HG02870 (cell line): Measurements from ENCODE around the gene FAM89A.

ENCODE experiments used
- ATAC-seq: cut with Tn5 transposase; IDR thresholded peaks from one replicate; pipeline ENCODE4 v1.9.1; 2021; ENCODE audit warnings: mild to moderate bottlenecking, moderate library complexity; ENCODE audit not compliant: unreplicated experiment

Gene FAM89A

DNA sequence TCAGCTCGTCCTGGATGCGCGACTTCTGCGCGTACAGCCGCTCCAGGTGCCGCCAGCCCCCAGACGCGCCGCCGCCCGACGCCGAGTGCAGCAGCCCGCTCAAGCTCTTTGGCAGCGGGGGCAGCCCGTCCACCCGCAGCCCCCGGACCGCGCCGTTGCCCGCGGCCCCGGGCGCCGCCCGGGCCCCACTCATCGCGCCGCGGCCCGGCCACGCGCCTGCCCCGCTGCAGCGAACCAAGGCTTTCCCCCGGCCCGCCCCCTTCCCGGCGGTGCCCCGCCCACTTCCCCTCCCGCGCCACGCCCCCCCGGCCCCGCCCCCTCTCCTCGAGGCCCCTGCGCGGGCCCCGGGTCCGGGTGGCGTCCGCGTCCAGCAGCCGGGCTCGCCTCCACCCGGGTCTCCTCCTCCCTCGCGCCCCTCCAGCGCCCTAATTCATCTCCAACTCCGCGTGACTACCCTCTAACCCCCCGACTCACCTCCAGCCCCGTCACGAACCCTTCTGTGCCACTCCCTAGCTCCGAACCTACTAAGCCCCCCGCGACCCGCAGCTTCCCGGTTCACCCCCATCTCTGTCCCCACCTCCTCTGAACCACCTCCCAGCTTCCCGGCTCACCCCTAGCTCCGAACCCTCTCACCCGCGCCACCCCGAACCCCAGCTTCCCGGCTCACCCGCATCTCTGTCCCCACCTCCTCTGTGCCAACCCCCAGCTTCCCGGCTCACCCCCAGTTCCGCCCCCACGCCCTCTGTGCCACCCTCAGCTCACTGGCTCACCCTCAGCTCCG lies at the start of gene FAM89A:
TSS of gene FAM89A (minus strand) at position 236 of the 781 bp plus-strand sequence. CDS start at position 193, 43 bp downstream.
- peak; percentile 56 for ATAC-seq

- no peak for ATAC-seq
These were observed 44.3 kb upstream of the FAM89A start for GRCh38 chr1:231084353-231084752.

DNA sequence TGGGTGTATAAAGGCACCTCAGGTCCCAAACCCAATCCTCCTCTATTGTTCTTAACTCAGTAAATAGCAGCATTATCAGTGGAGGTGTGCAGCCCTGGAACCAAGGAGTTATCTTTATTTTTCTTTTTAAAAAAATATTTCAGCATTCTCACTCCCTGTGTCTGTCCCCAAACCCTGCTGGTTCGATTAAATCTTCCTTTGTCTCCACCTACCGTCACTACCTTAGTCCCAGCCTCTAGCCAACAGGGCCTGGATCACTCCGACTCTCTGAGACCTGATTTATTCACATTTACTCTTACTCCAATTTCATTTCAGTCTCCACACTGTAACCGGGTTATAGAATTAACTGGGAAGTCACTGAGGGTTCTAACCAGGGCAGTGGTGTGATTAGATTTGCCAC lies 39.1 kb upstream of the FAM89A start:
- no peak for ATAC-seq

GRCh38 chr1:231078250-231078649 lies 38.2 kb upstream of the FAM89A start:
- no peak for ATAC-seq

DNA sequence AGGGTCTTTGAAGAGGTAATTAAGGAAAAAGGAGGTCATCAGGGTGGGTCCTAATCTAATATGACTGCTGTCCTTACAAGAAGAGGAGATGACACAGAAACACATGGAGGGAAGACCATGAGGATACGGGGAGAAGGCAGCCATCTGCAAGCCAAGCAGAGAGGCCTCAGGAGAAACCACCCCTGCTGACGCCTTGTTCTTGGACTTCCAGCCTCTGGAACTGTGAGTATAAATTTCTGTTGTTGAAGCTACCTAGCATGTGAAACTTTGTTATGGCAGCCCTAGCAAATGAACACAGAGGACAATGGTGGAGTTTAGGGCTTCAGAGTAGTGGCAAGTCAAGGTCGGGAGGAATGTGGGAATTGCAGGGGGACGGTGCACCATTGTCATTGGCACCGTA lies 36.7 kb upstream of the FAM89A start:
- no peak for ATAC-seq

DNA sequence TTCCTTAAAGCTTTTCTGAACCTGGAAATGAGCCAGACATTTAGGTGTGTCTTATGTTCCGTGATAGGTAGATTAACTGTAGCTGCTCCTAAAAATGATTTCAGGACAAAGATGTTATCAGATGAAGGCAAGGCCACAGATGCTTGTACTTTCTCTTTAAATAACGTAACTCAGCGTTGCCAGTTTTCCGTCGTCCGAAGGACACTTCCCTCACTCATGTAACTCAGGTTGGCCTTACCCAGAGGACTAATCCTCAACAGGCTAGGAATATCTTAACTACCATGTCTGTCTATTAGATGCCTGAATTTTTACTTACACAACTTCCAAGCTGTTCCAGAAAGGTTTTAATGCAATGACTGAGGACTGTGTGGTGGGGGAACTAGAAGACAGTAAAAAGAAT lies 35.4 kb upstream of the FAM89A start:
- no peak for ATAC-seq

DNA sequence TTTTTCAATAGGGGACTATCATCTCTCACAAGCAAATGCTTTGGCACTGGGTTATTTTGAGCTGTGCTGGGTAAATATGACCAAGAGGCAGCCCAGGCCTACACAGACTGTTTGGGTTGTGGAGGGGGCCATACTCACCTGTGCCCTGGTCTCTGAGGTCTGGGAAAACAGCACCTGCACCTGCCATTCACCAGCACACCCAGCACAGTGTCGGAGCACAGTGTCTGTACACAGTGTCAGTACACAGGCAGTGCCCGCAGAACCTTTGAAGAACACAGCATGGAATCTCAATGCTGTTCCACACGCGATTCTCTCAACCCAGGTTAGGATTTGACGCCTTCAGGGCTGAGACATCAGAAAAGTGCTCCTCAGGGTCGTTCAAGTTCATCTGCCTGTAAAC lies 35.0 kb upstream of the FAM89A start:
- ATAC-seq, result no peak

DNA sequence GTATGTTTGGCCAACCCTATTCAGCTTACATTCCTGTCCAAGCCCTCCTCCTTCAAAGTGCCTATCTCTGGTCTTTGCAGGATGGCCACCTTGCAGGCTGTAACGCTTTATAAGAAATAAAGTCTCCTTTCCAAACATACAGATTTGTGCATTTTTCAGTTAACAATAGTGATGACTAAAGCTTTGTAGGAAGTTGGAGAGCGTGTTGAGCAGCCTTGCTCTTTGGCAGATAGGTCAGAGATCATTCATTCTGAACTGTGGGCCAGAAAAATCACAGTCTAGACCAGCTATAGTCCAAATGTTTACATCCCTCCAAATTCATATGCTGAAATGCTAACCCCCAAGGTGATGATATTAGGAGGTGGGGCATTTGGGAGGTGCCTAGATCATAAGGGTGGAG lies 34.0 kb upstream of the FAM89A start:
- ATAC-seq, result no peak

DNA sequence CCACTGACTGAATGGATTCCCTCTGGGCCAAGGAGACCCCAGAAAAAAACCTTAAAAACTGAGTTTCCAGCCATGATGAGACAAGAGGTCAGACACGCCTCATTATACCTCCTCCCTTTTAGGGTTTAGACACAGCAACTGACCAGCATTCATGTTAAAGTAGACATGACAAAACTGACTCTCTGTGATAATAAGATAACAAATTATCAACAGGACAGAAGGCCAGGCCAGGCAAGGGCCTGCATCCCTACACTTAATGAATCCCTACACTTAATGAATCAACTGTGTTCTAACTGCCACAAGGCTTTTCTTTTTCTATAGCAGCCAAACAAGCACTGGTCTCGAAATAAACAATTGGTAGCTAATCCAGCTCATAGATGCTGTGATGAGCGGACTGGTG lies 33.3 kb upstream of the FAM89A start:
- no peak for ATAC-seq

- ATAC-seq, result no peak
These were observed 32.5 kb upstream of the FAM89A start for GRCh38 chr1:231072502-231073094.

DNA sequence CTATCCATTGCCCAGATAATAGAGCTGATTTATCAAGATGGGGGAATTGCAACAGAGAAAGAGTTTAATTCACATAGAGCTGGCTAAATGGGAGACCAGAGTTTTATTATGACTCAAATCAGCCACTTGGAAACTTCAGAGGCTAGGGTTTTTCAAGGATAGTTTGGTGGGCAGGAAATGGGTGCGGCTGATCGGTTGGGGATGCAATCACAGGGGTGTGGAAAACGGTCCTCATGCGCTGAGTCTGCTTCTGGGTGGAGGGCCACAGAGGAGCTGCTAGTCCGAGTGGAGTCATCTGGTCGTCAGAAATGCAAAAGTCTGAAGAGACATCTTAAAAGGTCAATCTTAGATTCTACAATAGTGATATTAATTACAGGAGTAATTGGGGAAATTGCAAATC lies 32.0 kb upstream of the FAM89A start:
- no peak for ATAC-seq

DNA sequence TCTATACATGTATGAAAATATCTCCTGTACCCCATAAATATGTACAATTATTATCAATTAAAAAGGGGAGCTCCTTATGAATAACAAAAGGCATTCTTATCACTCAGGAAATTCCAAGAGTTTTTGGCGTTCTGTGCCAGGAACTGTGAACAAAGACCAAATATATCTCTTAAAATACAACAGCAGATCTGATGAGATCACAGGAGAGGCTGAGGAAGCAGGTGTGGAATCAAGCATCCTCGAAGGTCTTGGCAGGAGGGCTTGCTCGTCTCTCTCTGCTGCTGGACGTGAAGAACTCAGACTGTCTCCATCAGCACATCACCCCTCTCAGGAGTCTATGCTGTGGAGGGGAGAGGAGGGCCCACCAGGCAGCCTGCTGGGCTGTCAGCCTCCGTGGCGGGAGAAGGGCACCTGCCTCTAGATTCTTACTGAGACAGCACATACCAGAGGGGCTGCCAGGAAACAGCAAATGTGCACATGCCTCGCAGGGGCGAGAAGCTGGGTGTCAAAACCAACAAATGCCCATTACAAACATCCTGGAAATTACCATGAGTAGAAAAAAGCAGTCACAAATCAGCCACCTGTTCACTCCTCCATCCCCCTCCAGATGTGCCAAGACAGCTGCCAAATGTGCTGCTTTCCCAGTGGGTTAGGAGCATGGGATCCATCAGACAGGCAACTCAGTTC lies 30.8 kb upstream of the FAM89A start:
- ATAC-seq, result no peak

- no peak for ATAC-seq
These were observed 29.3 kb upstream of the FAM89A start for GRCh38 chr1:231069333-231069732.

- ATAC-seq, result no peak
These were observed 28.7 kb upstream of the FAM89A start for GRCh38 chr1:231068762-231069161.

- no peak for ATAC-seq
These were observed 25.6 kb upstream of the FAM89A start for GRCh38 chr1:231065510-231066241.

- ATAC-seq, result no peak
These were observed 24.4 kb upstream of the FAM89A start for GRCh38 chr1:231064418-231064817.

DNA sequence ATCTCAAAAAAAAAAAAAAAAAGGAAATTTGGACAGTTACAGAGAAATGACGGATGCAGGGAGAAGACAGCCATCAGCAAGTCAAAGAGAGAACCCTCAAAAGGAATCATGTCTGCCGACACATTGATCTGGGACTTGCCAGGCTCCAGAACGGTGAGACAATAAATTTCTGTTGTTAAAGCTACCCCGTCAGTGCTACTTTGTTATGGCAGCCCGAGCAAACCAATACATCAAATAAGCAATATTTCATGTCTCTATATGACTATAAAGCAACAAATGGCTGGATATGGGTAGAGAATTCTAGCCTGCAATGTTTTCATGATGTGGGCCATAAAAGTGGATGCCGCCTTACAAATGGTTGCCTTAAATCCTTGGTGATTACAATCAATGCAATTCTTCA lies 23.3 kb upstream of the FAM89A start:
- no peak for ATAC-seq

DNA sequence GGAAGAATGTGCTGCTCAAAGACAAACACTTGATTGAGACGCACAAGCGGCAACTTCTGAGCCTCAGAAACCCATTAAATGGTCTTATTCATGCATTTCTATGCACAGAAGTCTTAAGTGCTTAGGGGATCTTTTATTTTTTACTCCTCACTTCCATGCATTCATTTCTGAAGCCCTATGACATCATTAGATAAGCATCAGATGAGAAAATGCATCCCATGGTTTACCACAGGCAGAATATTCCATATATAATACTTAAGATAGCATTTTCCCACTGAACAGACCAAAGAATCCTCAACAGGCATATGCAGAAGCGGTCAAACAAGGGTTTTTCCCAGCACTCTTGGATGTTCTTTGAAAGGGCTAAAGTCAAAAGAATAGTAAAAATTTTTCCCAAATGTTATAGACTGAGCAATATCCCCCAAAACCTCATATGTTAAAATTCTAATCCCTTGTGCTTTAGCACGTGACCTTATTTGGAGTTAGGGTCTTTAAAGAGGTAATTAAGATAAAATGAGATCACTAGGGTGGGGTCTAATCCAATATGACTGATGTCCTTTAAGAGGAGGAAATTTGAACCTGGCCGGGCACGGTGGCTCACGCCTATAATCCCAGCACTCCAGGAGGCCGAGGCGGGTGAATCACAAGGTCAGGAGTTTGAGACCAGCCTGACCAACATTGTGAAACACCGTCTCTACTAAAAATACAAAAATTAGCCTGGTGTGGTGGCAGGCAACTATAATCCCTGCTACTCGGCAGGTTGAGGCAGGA lies 22.6 kb upstream of the FAM89A start:
- no peak for ATAC-seq

DNA sequence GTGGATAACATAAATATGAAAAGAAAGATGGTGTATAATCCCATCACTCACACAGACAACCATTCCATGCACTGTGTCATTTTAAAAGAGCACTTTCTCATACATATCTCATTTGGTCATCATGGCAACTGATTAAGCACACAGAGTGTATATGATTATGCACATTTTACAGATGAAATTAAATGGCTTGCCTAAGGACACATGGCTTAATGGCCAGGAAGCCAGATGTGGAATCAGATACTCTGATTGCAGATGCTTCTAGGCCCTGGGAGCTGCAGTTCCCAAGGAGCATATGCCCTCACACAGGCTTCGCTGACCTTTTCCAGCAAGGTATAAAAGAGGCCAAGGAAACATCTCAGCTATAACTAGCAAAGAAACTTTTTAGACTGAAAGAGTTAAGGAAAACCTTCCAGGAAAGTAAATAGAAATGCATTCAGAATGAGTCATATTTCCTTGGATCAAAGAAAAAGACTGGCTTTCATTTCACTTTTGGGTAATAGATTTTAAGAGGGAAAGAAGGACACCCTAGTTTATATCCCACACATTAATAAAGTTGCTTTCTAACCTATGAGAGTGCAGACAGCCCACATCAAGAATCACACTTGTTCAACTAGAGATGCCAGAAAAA lies 19.6 kb upstream of the FAM89A start:
- ATAC-seq, result no peak

DNA sequence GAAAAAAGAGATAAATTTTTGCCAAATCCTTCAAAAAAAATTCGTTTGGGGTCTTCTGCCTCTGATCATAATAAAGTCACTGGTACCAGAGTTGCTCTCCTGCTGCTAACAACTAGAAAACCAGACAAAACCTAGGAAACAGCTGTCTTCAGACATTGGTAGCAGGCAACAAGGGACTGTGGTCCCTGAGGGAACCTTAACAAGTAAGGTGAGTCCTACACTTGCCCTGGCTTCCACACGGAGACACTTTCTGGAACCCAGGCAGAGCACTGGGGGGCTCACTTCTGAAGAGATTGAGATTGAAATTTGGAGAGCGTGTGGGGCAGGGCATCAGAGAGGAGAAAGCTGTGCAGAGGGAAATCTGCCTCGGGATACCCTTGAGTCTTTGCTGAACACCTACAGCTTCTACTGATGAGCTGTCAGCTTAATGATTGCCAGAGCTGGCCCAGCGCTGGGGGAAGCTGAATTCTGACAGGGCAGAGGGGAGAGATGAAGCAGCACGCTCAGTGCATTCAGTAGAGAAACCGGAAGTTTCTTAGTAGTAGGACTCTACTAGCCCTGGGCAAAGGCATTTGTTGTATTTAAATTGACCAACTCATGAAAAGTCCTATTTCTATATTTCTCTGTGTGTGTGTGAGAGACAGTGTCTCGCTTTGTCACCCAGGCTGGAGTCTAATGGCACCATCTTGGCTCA lies 18.5 kb upstream of the FAM89A start:
- ATAC-seq, result no peak
